Nephron progenitor cell (in vitro differentiated cells): Measurements from ENCODE around the gene IQCF2.

Source experiments
- DNase-seq: peaks from one replicate; pipeline ENCODE4 v3.0.0; 2021
- H3K27ac Mint-ChIP-seq: 2 replicates; pipeline ENCODE4 v1.8.0; 2021; ENCODE audit warnings: mild to moderate bottlenecking, moderate library complexity, mixed read lengths
- H3K27me3 Mint-ChIP-seq: 2 replicates; pipeline ENCODE4 v1.8.0; 2021; ENCODE audit warnings: mild to moderate bottlenecking, low read depth, mixed read lengths; ENCODE audit not compliant: poor library complexity
- H3K36me3 Mint-ChIP-seq: 2 replicates; pipeline ENCODE4 v1.8.0; 2021; ENCODE audit warnings: low read depth, mixed read lengths
- H3K4me1 Mint-ChIP-seq: 2 replicates; pipeline ENCODE4 v1.8.0; 2021; ENCODE audit warnings: mixed read lengths
- H3K4me3 Mint-ChIP-seq: 2 replicates; pipeline ENCODE4 v1.8.0; 2021; ENCODE audit warnings: mild to moderate bottlenecking, moderate library complexity, mixed read lengths
- H3K9me3 Mint-ChIP-seq: 2 replicates; pipeline ENCODE4 v1.8.0; 2021; ENCODE audit warnings: mild to moderate bottlenecking, moderate library complexity, mixed read lengths
- TF ChIP-seq, protein P1 (sequence below): fragments of 200-600 bp; sonication (generic); IDR thresholded peaks from 2 replicates; pipeline ENCODE4 v1.5.0; 2021; ENCODE audit warnings: antibody characterized with exemption

IQCF2 gene

DNA sequence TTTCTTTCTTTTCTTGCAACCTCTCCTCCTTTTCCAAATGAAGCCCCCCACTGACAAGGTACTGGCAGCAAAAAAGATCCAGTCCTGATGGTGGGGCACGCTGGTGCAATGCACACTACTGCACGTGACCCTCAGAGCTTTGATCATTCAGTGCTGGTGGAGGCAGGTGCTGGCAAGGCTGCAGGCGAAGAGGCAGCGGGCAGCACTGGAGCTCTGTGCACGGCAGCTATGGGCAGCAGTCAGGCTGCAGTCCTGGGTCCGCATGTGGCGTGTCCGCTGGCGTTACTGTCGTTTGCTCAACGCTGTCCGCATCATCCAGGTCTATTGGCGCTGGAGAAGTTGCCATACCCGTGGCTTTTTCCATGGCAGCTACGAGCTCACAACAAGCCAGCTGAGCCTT is 42.3 kb upstream of the IQCF2 start:
- Mint-ChIP-seq H3K9me3 (peaks cover 12% of the 10 kb centered on the region), H3K27me3 (peaks cover 30% of the 10 kb centered on the region)

DNA sequence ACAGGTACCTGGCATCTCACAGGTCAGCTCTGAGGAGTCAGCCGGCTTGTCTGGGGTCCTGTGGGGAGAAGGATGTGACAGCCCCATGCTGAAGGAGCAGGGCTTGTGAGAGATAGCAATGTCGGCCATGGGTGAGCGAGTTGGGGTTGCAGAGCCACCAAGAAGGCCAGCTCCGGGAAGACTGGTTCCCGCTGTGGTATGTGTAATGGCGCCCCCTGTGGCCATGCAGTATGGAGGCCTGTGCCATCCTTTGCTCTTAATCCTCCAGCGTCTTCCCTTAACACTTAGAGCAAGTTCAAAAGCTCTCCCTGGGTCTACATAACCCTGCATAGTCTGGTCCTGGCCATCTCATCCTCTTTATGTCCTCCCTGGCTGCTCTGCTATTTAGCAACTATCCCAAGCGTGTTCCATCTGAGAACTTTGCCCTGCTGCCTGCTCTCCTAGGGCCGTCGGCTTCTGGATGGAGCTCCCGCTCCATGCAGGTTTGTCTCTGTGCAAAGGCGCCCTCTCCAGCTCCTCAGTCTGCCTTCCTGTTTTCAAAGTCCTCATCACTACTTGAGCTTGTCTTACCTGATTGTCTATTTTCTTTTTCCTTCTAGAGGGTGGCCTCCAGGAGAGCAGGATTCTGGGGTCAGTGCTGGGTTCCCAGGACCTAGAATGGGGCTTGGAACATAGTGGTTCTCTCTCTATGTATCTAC is 41.6 kb upstream of the IQCF2 start:
- Mint-ChIP-seq H3K4me1 (no peaks in the 10 kb centered on the region), H3K4me3 (no peak overlapping the region), H3K27ac (no peak overlapping the region), H3K9me3 (peaks cover 12% of the 10 kb centered on the region), H3K27me3 (peaks cover 33% of the 10 kb centered on the region), H3K36me3 (no peaks in the 10 kb centered on the region)
- peak; percentile 57 for DNase-seq
- TF ChIP-seq, protein P1, sequence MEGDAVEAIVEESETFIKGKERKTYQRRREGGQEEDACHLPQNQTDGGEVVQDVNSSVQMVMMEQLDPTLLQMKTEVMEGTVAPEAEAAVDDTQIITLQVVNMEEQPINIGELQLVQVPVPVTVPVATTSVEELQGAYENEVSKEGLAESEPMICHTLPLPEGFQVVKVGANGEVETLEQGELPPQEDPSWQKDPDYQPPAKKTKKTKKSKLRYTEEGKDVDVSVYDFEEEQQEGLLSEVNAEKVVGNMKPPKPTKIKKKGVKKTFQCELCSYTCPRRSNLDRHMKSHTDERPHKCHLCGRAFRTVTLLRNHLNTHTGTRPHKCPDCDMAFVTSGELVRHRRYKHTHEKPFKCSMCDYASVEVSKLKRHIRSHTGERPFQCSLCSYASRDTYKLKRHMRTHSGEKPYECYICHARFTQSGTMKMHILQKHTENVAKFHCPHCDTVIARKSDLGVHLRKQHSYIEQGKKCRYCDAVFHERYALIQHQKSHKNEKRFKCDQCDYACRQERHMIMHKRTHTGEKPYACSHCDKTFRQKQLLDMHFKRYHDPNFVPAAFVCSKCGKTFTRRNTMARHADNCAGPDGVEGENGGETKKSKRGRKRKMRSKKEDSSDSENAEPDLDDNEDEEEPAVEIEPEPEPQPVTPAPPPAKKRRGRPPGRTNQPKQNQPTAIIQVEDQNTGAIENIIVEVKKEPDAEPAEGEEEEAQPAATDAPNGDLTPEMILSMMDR: peak; percentile 46

More for the DNA sequence above, 42.3 kb upstream of the IQCF2 start:
- no peak overlapping the region for H3K27ac Mint-ChIP-seq
- no peak for DNase-seq
- TF ChIP-seq, protein P1: no peak
- no peaks in the 10 kb centered on the region for H3K36me3 Mint-ChIP-seq
- no peak overlapping the region for H3K4me3 Mint-ChIP-seq
- H3K4me1 Mint-ChIP-seq: no peaks in the 10 kb centered on the region

- Mint-ChIP-seq H3K4me1 (no peaks in the 10 kb centered on the region), H3K36me3 (no peaks in the 10 kb centered on the region), H3K27me3 (peaks cover 26% of the 10 kb centered on the region), H3K4me3 (no peak overlapping the region), H3K27ac (no peak overlapping the region), H3K9me3 (peaks cover 27% of the 10 kb centered on the region)
- TF ChIP-seq, protein P1: no peak
- DNase-seq: no peak
These were observed 33.1 kb upstream of the IQCF2 start for GRCh38 chr3:51828297-51828696.

DNA sequence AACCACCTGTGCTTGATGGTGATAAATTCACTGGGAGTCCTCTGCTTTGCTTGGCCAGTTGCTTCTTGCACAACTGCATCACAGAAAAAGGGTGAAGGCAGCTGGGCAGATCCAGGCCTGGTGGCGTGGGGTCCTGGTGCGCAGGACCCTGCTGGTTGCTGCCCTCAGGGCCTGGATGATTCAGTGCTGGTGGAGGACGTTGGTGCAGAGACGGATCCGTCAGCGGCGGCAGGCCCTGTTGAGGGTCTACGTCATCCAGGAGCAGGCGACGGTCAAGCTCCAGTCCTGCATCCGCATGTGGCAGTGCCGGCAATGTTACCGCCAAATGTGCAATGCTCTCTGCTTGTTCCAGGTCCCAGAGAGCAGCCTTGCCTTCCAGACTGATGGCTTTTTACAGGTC is 31.1 kb upstream of the IQCF2 start:
- Mint-ChIP-seq H3K27me3 (peaks cover 21% of the 10 kb centered on the region), H3K36me3 (no peaks in the 10 kb centered on the region), H3K27ac (no peak overlapping the region)

GRCh38 chr3:51830836-51831385 is 30.5 kb upstream of the IQCF2 start:
- H3K4me1 Mint-ChIP-seq: no peaks in the 10 kb centered on the region
- H3K27me3 Mint-ChIP-seq: peaks cover 20% of the 10 kb centered on the region
- peaks cover 41% of the 10 kb centered on the region for H3K9me3 Mint-ChIP-seq
- TF ChIP-seq, protein P1: no peak
- no peak overlapping the region for H3K4me3 Mint-ChIP-seq
- H3K36me3 Mint-ChIP-seq: no peaks in the 10 kb centered on the region
- peak overlapping the region; percentile 60 for H3K27ac Mint-ChIP-seq
- no peak for DNase-seq

More for the DNA sequence above, 31.1 kb upstream of the IQCF2 start:
- TF ChIP-seq, protein P1: no peak
- DNase-seq: no peak
- Mint-ChIP-seq H3K4me1 (no peaks in the 10 kb centered on the region), H3K4me3 (no peak overlapping the region), H3K9me3 (peaks cover 41% of the 10 kb centered on the region)

GRCh38 chr3:51836606-51837005 is 24.8 kb upstream of the IQCF2 start:
- TF ChIP-seq, protein P1: no peak
- Mint-ChIP-seq H3K27me3 (peaks cover 21% of the 10 kb centered on the region), H3K27ac (no peak overlapping the region), H3K36me3 (no peaks in the 10 kb centered on the region), H3K9me3 (peaks cover 17% of the 10 kb centered on the region), H3K4me1 (no peaks in the 10 kb centered on the region), H3K4me3 (no peak overlapping the region)
- DNase-seq: no peak
